Naive thymus-derived CD8-positive, alpha-beta T cell (primary cell): Measurements from ENCODE around the gene TMEM31. TPM values are rescaled to one million over a fixed set of nuclear protein-coding genes. Genes with fewer than 3 reads are reported as not detected.
"Not testable (repeated sequence)": the region's sequence is repeated elsewhere in the genome, so short reads cannot be mapped to it uniquely, and the experiment has no call there.

Experiments used
- ATAC-seq, 2 donors: fragments of 150-1000 bp; cut with Tn5 transposase in 1 of 2; sonication (Bioruptor Pico), chemical (Tn5 transposase) in 1 of 2; 1 replicate in 1 of 2; 2 replicates in 1 of 2; pipeline ENCODE4 v1.10.0; 2021; ENCODE audit warnings: mild to moderate bottlenecking in 2 of 2, moderate library complexity in 2 of 2
- POLR2A ChIA-PET: fragments of 350-600 bp; sonication (Branson Sonifier 250); formaldehyde crosslinking; loops from one replicate; lab custom pipeline; 2021; ENCODE audit warnings: antibody characterized with exemption; lab: Charles Lee
- DNase-seq, 10 donors: peaks; one replicate each; pipeline versions ENCODE4 v3.0.0 to v3.0.0-alpha.2; 2020 to 2022
- H3K27ac Mint-ChIP-seq, 10 donors: one replicate each; pipeline ENCODE4 v1.8.0; 2020 to 2022; ENCODE audit warnings: mild to moderate bottlenecking in 10 of 10, mixed read lengths in 10 of 10, moderate library complexity in 4 of 10, inconsistent platforms in 1 of 10
- H3K27me3 Mint-ChIP-seq, 5 donors: one replicate each; pipeline ENCODE4 v1.8.0; 2021 to 2022; ENCODE audit warnings: mixed read lengths in 5 of 5
- H3K36me3 Mint-ChIP-seq, 3 donors: one replicate each; pipeline ENCODE4 v1.8.0; 2020 to 2022; ENCODE audit warnings: mixed read lengths in 3 of 3, mild to moderate bottlenecking in 2 of 3, inconsistent platforms in 1 of 3
- H3K4me1 Mint-ChIP-seq, 4 donors: one replicate each; pipeline ENCODE4 v1.8.0; 2021 to 2022; ENCODE audit warnings: mixed read lengths in 4 of 4
- H3K4me3 Mint-ChIP-seq, 10 donors: one replicate each; pipeline ENCODE4 v1.8.0; 2020 to 2022; ENCODE audit warnings: mild to moderate bottlenecking in 10 of 10, mixed read lengths in 10 of 10, moderate library complexity in 6 of 10, inconsistent platforms in 1 of 10
- H3K9me3 Mint-ChIP-seq, 9 donors: one replicate each; pipeline ENCODE4 v1.8.0; 2020 to 2022; ENCODE audit warnings: mixed read lengths in 9 of 9, mild to moderate bottlenecking in 3 of 9, inconsistent platforms in 1 of 9, moderate library complexity in 1 of 9
- polyA plus RNA-seq, 3 donors: library from polyadenylated mRNA; unstranded; fragments of 300-500 nt; fragmentation: Illumina TruSeq; gene quantifications; one replicate each; pipeline ENCODE4 v1.2.3, GENCODE V29; 2021
- total RNA-seq, 8 experiments: library from RNA in 2 of 8; stranded (reverse) in 2 of 8; gene quantifications; one replicate each; pipeline ENCODE4 v1.2.3 and lab custom pipeline; 2021 to 2026

Gene TMEM31
- total and polyA plus RNA-seq, 5 experiments from 2014 or later: not detected

GRCh38 chrX:103730796-103731493 lies 20.2 kb downstream of the TMEM31 start:
- Mint-ChIP-seq H3K4me1 (peaks cover 3 to 16% (median 6%) of the 10 kb centered on the region in 4 donors), H3K9me3 (no peaks in the 10 kb centered on the region), H3K27ac (no peak overlapping the region), H3K4me3 (no peak overlapping the region), H3K27me3 (peaks cover 0 to 2% (median 0%) of the 10 kb centered on the region in 5 donors), H3K36me3 (no peaks in the 10 kb centered on the region)
- POLR2A ChIA-PET: no interaction called here
- no peak for ATAC-seq
- no peak for DNase-seq

GRCh38 chrX:103733017-103733416 lies 22.3 kb downstream of the TMEM31 start:
- H3K27me3 Mint-ChIP-seq: peaks cover 0 to 2% (median 0%) of the 10 kb centered on the region in 5 donors
- no peaks in the 10 kb centered on the region for H3K9me3 Mint-ChIP-seq
- no peaks in the 10 kb centered on the region for H3K36me3 Mint-ChIP-seq
- ATAC-seq: no peak
- no peak overlapping the region for H3K4me3 Mint-ChIP-seq
- DNase-seq: no peak
- H3K4me1 Mint-ChIP-seq: peaks cover 3 to 16% (median 6%) of the 10 kb centered on the region in 4 donors
- no peak overlapping the region for H3K27ac Mint-ChIP-seq
- POLR2A ChIA-PET: no interaction called here

- Mint-ChIP-seq H3K27ac (no peak overlapping the region), H3K4me1 (peaks cover 3 to 14% (median 6%) of the 10 kb centered on the region in 4 donors), H3K27me3 (peaks cover 0 to 4% (median 2%) of the 10 kb centered on the region in 5 donors), H3K36me3 (no peaks in the 10 kb centered on the region), H3K4me3 (no peak overlapping the region), H3K9me3 (no peaks in the 10 kb centered on the region)
- ATAC-seq: no peak
- POLR2A ChIA-PET: no interaction called here
- no peak for DNase-seq
Observed at GRCh38 chrX:103734125-103734760, 23.5 kb downstream of the TMEM31 start.

GRCh38 chrX:103737696-103738095 lies 27.0 kb downstream of the TMEM31 start:
- no peaks in the 10 kb centered on the region for H3K4me1 Mint-ChIP-seq
- no peak for ATAC-seq
- POLR2A ChIA-PET: no interaction called here
- no peak overlapping the region for H3K4me3 Mint-ChIP-seq
- no peaks in the 10 kb centered on the region for H3K36me3 Mint-ChIP-seq
- H3K9me3 Mint-ChIP-seq: no peaks in the 10 kb centered on the region
- peaks cover 0 to 4% (median 0%) of the 10 kb centered on the region in 5 donors for H3K27me3 Mint-ChIP-seq
- no peak for DNase-seq
- H3K27ac Mint-ChIP-seq: no peak overlapping the region

- Mint-ChIP-seq H3K36me3 (no peaks in the 10 kb centered on the region), H3K27me3 (peaks cover 0 to 4% (median 0%) of the 10 kb centered on the region in 5 donors), H3K4me3 (no peak overlapping the region), H3K27ac (no peak overlapping the region), H3K4me1 (no peaks in the 10 kb centered on the region), H3K9me3 (no peaks in the 10 kb centered on the region)
- ATAC-seq (no peak), DNase-seq (no peak)
- POLR2A ChIA-PET: no interaction called here
Observed at GRCh38 chrX:103739421-103739820, 28.7 kb downstream of the TMEM31 start.

GRCh38 chrX:103741879-103742278 lies 31.2 kb downstream of the TMEM31 start:
- no peak for ATAC-seq
- no peaks in the 10 kb centered on the region for H3K9me3 Mint-ChIP-seq
- no peaks in the 10 kb centered on the region for H3K4me1 Mint-ChIP-seq
- H3K27me3 Mint-ChIP-seq: peaks cover 0 to 4% (median 0%) of the 10 kb centered on the region in 5 donors
- POLR2A ChIA-PET: no interaction called here
- H3K27ac Mint-ChIP-seq: no peak overlapping the region
- H3K4me3 Mint-ChIP-seq: no peak overlapping the region
- no peak for DNase-seq
- H3K36me3 Mint-ChIP-seq: no peaks in the 10 kb centered on the region

GRCh38 chrX:103742339-103742738 lies 31.6 kb downstream of the TMEM31 start:
- ATAC-seq: no peak
- no peak overlapping the region for H3K27ac Mint-ChIP-seq
- H3K4me3 Mint-ChIP-seq: no peak overlapping the region
- H3K9me3 Mint-ChIP-seq: no peaks in the 10 kb centered on the region
- no peak for DNase-seq
- H3K36me3 Mint-ChIP-seq: no peaks in the 10 kb centered on the region
- POLR2A ChIA-PET: no interaction called here
- H3K4me1 Mint-ChIP-seq: no peaks in the 10 kb centered on the region
- H3K27me3 Mint-ChIP-seq: peaks cover 0 to 4% (median 0%) of the 10 kb centered on the region in 5 donors

GRCh38 chrX:103747163-103747562 lies 36.5 kb downstream of the TMEM31 start:
- Mint-ChIP-seq H3K4me3 (no peak overlapping the region), H3K9me3 (no peaks in the 10 kb centered on the region), H3K27me3 (no peaks in the 10 kb centered on the region), H3K27ac (no peak overlapping the region), H3K36me3 (no peaks in the 10 kb centered on the region), H3K4me1 (no peaks in the 10 kb centered on the region)
- POLR2A ChIA-PET: no interaction called here
- DNase-seq: no peak
- ATAC-seq: no peak

GRCh38 chrX:103754401-103754800 lies 43.7 kb downstream of the TMEM31 start:
- peaks cover 0 to 9% (median 4%) of the 10 kb centered on the region in 4 donors for H3K4me1 Mint-ChIP-seq
- peaks cover 0 to 8% (median 2%) of the 10 kb centered on the region in 3 donors for H3K36me3 Mint-ChIP-seq
- no peak overlapping the region for H3K27ac Mint-ChIP-seq
- no peak for ATAC-seq
- peaks cover 0 to 9% (median 0%) of the 10 kb centered on the region in 9 donors for H3K9me3 Mint-ChIP-seq
- H3K4me3 Mint-ChIP-seq: no peak overlapping the region
- H3K27me3 Mint-ChIP-seq: no peaks in the 10 kb centered on the region
- DNase-seq: no peak
- POLR2A ChIA-PET: no interaction called here

GRCh38 chrX:103756736-103757135 lies 46.0 kb downstream of the TMEM31 start:
- POLR2A ChIA-PET: no interaction called here
- ATAC-seq (peak in 1 of 2 donors; percentile 45), DNase-seq (peak in 2 of 10 donors; percentile 4 to 5)
- Mint-ChIP-seq H3K27ac (peak overlapping the region in 2 of 10 donors; percentile 56 to 57), H3K27me3 (no peaks in the 10 kb centered on the region), H3K9me3 (peaks cover 0 to 9% (median 2%) of the 10 kb centered on the region in 9 donors), H3K36me3 (peaks cover 0 to 8% (median 2%) of the 10 kb centered on the region in 3 donors), H3K4me1 (peaks cover 0 to 9% (median 4%) of the 10 kb centered on the region in 4 donors), H3K4me3 (no peak overlapping the region)

GRCh38 chrX:103758555-103758954 lies 47.8 kb downstream of the TMEM31 start:
- DNase-seq (no peak), ATAC-seq (no peak)
- H3K36me3 Mint-ChIP-seq: peaks cover 0 to 8% (median 2%) of the 10 kb centered on the region in 3 donors
- no peaks in the 10 kb centered on the region for H3K27me3 Mint-ChIP-seq
- H3K4me1 Mint-ChIP-seq: peaks cover 0 to 9% (median 4%) of the 10 kb centered on the region in 4 donors
- H3K27ac Mint-ChIP-seq: no peak overlapping the region
- POLR2A ChIA-PET: no interaction called here
- no peak overlapping the region for H3K4me3 Mint-ChIP-seq
- H3K9me3 Mint-ChIP-seq: peaks cover 0 to 9% (median 2%) of the 10 kb centered on the region in 9 donors

GRCh38 chrX:103763541-103763940 lies 52.8 kb downstream of the TMEM31 start:
- H3K36me3 Mint-ChIP-seq, H3K9me3 Mint-ChIP-seq, H3K4me3 Mint-ChIP-seq, POLR2A ChIA-PET, H3K27me3 Mint-ChIP-seq, H3K27ac Mint-ChIP-seq, H3K4me1 Mint-ChIP-seq, DNase-seq, ATAC-seq: not testable (repeated sequence)
